HepG2 (cell line): ENCODE measurements around the gene CTNNBL1. TPM values are rescaled to one million over a fixed set of nuclear protein-coding genes. Genes with fewer than 3 reads are reported as not detected.

ENCODE experiments used
- BCL6 ChIP-seq: IDR thresholded peaks from 2 replicates; pipeline ENCODE4 v1.6.1; 2016; ENCODE audit warnings: missing genetic modification reagents, missing compliant biosample characterization
- DNMT1 ChIP-seq: sonication (generic); formaldehyde crosslinking; IDR thresholded peaks from 2 replicates; pipeline ENCODE4 v1.5.1; 2020; ENCODE audit warnings: mild to moderate bottlenecking, missing genetic modification reagents
- ETV6 ChIP-seq: sonication (generic); formaldehyde crosslinking; conservative IDR thresholded peaks from 2 replicates; pipeline ENCODE4 v1.4.0; 2020; ENCODE audit warnings: missing genetic modification reagents
- GATA4 ChIP-seq: sonication (generic); IDR thresholded peaks from 2 replicates; pipeline ENCODE4 v1.6.1; 2016; ENCODE audit warnings: antibody characterized with exemption, low read depth, borderline replicate concordance
- KDM5A ChIP-seq: fragments of 200-600 bp; sonication (generic); IDR thresholded peaks from 2 replicates; pipeline ENCODE4 v1.7.0; 2018; ENCODE audit warnings: antibody characterized with exemption, mild to moderate bottlenecking, low read length, borderline replicate concordance
- NPAS2 ChIP-seq: sonication (generic); formaldehyde crosslinking; IDR thresholded peaks from 2 replicates; pipeline ENCODE4 v1.8.0; 2022; ENCODE audit warnings: mild to moderate bottlenecking, missing genetic modification reagents, borderline replicate concordance
- PAWR ChIP-seq: sonication (generic); formaldehyde crosslinking; IDR thresholded peaks from 2 replicates; pipeline ENCODE4 v1.4.0; 2020; ENCODE audit warnings: missing genetic modification reagents, mild to moderate bottlenecking, borderline replicate concordance
- PCBP1 ChIP-seq: fragments of 200-400 bp; formaldehyde crosslinking; IDR thresholded peaks from 2 replicates; pipeline ENCODE4 v1.6.1; 2017; ENCODE audit warnings: mild to moderate bottlenecking, low read depth, low read length, borderline replicate concordance
- POLR2G ChIP-seq: fragments of 200-400 bp; formaldehyde crosslinking; IDR thresholded peaks from 2 replicates; pipeline ENCODE4 v1.6.1; 2018; ENCODE audit warnings: mild to moderate bottlenecking, low read depth, low read length, moderate library complexity
- SMAD1 ChIP-seq: sonication (generic); formaldehyde crosslinking; IDR thresholded peaks from 2 replicates; pipeline ENCODE4 v1.4.0; 2020; ENCODE audit warnings: missing genetic modification reagents, low read depth, mild to moderate bottlenecking, borderline replicate concordance
- SP5 ChIP-seq: IDR thresholded peaks from 2 replicates; pipeline ENCODE4 v1.6.1; 2016; ENCODE audit warnings: low read depth, borderline replicate concordance
- ZFAT ChIP-seq: sonication (generic); formaldehyde crosslinking; conservative IDR thresholded peaks from 2 replicates; pipeline ENCODE4 v1.8.1; 2023; ENCODE audit warnings: missing genetic modification reagents, inconsistent platforms
- ZKSCAN1 ChIP-seq: fragments of 150-350 bp; IDR thresholded peaks from 2 replicates; pipeline ENCODE4 v1.6.1; 2014; ENCODE audit warnings: low read length
- ZNF121 ChIP-seq: sonication (generic); formaldehyde crosslinking; IDR thresholded peaks from 2 replicates; pipeline ENCODE4 v1.5.0; 2020; ENCODE audit warnings: mild to moderate bottlenecking, missing genetic modification reagents
- ZNF17 ChIP-seq: sonication (generic); formaldehyde crosslinking; IDR thresholded peaks from 2 replicates; pipeline ENCODE4 v1.5.0; 2020; ENCODE audit warnings: mild to moderate bottlenecking, missing genetic modification reagents
- ZNF263 ChIP-seq: sonication (generic); formaldehyde crosslinking; IDR thresholded peaks from 2 replicates; pipeline ENCODE4 v1.4.0; 2020; ENCODE audit warnings: missing genetic modification reagents
- ZNF326 ChIP-seq: sonication (generic); formaldehyde crosslinking; IDR thresholded peaks from 2 replicates; pipeline ENCODE4 v1.4.0; 2020; ENCODE audit warnings: missing genetic modification reagents, borderline replicate concordance
- ZNF354B ChIP-seq: sonication (generic); formaldehyde crosslinking; IDR thresholded peaks from 2 replicates; pipeline ENCODE4 v1.8.0; 2022; ENCODE audit warnings: mild to moderate bottlenecking, missing genetic modification reagents
- ZNF543 ChIP-seq: sonication (generic); formaldehyde crosslinking; IDR thresholded peaks from 2 replicates; pipeline ENCODE4 v1.4.0; 2020; ENCODE audit warnings: mild to moderate bottlenecking, missing genetic modification reagents
- ZNF749 ChIP-seq: sonication (generic); formaldehyde crosslinking; IDR thresholded peaks from 2 replicates; pipeline ENCODE4 v1.8.0; 2022; ENCODE audit warnings: mild to moderate bottlenecking, missing genetic modification reagents, moderate library complexity, borderline replicate concordance
- ZSCAN30 ChIP-seq: sonication (generic); formaldehyde crosslinking; IDR thresholded peaks from 2 replicates; pipeline ENCODE4 v1.5.0; 2020; ENCODE audit warnings: mild to moderate bottlenecking, missing genetic modification reagents
- polyA plus RNA-seq, 8 experiments: library from polyadenylated mRNA; depleted of rRNA in 3 of 8; stranded (reverse) in 7 of 8; unstranded in 1 of 8; fragments of >200 nt; fragmentation: Illumina TruSeq in 4 of 8; extraction: Trizol in 4 of 8; gene quantifications; 2 replicates each; pipeline versions ENCODE4 v1.2.1 to v1.2.3, GENCODE V29; 2011 to 2016; ENCODE audit warnings: low read depth in 4 of 8, missing spikeins in 1 of 8, mixed read lengths in 1 of 8; ENCODE audit not compliant: insufficient read depth in 1 of 8
- total RNA-seq, 5 experiments: library from RNA; depleted of rRNA; stranded (reverse); fragments of >200 nt; fragmentation: Illumina TruSeq; extraction: Trizol; gene quantifications; 2 replicates each; pipeline ENCODE4 v1.2.3, GENCODE V29; 2016; ENCODE audit warnings: low read depth in 1 of 5
- TF ChIP-seq, protein P1 (sequence below): sonication (generic); formaldehyde crosslinking; IDR thresholded peaks from 2 replicates; pipeline ENCODE4 v1.5.1; 2020; ENCODE audit warnings: missing genetic modification reagents, mild to moderate bottlenecking, borderline replicate concordance
- TF ChIP-seq, protein P2 (sequence below): sonication (generic); formaldehyde crosslinking; IDR thresholded peaks from 2 replicates; pipeline ENCODE4 v1.5.0; 2020; ENCODE audit warnings: mild to moderate bottlenecking, missing genetic modification reagents
- TF ChIP-seq, protein P3 (sequence below): conservative IDR thresholded peaks from 2 replicates; pipeline ENCODE4 v1.6.1; 2018; ENCODE audit warnings: missing genetic modification reagents
- TF ChIP-seq, protein P4 (sequence below): sonication (generic); formaldehyde crosslinking; IDR thresholded peaks from 2 replicates; pipeline ENCODE4 v1.4.0; 2020; ENCODE audit warnings: mild to moderate bottlenecking, missing genetic modification reagents

Gene CTNNBL1
- total and polyA plus RNA-seq, 2 of the 13 experiments (the other 11 are each of a cell fraction or from before 2014, with no cell fraction given): 49.3 to 94.6 TPM

DNA sequence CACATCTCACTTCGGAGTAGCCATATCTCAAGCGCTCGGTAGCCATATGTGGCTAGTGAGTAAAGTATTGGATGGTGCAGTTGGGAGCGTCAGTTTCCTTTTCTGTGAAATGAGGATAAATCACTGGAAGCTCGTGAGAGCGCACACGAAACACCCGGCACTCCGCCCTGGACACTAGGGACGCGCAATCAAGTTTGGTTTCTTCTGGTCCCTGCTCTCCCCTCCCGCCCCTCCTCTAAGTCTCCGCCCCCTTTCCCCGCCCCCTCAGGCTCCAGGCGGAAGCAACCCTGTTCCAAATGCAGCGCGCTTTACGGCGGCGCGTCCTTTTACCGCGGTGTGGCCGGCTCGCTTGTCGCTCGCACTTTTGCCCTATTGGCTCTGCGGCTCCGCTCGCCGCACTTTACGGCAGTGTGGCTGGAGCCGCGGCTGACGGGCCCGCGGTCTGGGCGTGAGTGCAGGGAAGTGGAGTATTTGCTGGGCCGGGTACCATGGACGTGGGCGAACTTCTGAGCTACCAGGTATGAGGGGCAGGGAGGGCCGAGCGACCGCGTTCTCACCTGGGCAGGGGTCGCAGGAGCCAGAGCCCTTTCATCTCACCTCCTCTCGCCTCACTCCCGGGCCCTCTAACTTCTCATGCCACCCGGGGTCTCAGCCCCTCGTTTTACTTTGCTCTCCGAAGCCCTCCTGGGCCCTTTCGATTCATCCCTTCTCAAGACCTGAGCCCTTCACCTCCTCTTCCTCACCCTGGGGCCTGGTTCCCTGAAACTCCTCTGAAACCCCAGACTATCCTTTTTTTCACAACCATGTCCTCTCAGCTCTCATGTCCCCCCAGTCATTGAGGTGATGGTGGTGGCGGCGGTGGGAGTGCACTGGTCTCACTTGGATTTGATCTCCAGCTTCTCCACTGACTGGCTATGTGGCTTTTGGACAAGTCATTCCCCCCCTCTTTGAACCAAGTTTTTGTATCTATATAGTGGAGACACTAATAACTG is at the start of gene CTNNBL1 (continued):
- TF ChIP-seq GATA4: 0 out of 2 replicates have a peak, but pooled peaks have one; percentile 78
- TF ChIP-seq SP5 (CRISPR knock-in tag): peak; percentile 96
- peak; percentile 97 for TF ChIP-seq SMAD1
- TF ChIP-seq, protein P1, sequence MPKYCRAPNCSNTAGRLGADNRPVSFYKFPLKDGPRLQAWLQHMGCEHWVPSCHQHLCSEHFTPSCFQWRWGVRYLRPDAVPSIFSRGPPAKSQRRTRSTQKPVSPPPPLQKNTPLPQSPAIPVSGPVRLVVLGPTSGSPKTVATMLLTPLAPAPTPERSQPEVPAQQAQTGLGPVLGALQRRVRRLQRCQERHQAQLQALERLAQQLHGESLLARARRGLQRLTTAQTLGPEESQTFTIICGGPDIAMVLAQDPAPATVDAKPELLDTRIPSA: peak; percentile 52; the same call in 1 of the 2 replicates
- TF ChIP-seq KDM5A: peak; percentile 92
- TF ChIP-seq, protein P2, sequence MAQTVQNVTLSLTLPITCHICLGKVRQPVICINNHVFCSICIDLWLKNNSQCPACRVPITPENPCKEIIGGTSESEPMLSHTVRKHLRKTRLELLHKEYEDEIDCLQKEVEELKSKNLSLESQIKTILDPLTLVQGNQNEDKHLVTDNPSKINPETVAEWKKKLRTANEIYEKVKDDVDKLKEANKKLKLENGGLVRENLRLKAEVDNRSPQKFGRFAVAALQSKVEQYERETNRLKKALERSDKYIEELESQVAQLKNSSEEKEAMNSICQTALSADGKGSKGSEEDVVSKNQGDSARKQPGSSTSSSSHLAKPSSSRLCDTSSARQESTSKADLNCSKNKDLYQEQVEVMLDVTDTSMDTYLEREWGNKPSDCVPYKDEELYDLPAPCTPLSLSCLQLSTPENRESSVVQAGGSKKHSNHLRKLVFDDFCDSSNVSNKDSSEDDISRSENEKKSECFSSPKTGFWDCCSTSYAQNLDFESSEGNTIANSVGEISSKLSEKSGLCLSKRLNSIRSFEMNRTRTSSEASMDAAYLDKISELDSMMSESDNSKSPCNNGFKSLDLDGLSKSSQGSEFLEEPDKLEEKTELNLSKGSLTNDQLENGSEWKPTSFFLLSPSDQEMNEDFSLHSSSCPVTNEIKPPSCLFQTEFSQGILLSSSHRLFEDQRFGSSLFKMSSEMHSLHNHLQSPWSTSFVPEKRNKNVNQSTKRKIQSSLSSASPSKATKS (CRISPR knock-in tag): no peak
- peak; percentile 90; the same call in 1 of the 2 replicates for TF ChIP-seq DNMT1
- TF ChIP-seq ZNF749 (CRISPR knock-in tag): peak; percentile 38; the same call in 1 of the 2 replicates
- no peak for TF ChIP-seq ZNF17 (CRISPR knock-in tag)
- TF ChIP-seq ETV6 (CRISPR knock-in tag): 0 out of 2 replicates have a peak, but pooled peaks have one; percentile 81
- TF ChIP-seq ZNF543 (CRISPR knock-in tag): peak; percentile 82
- TF ChIP-seq, protein P3, sequence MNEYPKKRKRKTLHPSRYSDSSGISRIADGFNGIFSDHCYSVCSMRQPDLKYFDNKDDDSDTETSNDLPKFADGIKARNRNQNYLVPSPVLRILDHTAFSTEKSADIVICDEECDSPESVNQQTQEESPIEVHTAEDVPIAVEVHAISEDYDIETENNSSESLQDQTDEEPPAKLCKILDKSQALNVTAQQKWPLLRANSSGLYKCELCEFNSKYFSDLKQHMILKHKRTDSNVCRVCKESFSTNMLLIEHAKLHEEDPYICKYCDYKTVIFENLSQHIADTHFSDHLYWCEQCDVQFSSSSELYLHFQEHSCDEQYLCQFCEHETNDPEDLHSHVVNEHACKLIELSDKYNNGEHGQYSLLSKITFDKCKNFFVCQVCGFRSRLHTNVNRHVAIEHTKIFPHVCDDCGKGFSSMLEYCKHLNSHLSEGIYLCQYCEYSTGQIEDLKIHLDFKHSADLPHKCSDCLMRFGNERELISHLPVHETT (CRISPR knock-in tag): peak; percentile 74; the same call in 1 of the 2 replicates
- TF ChIP-seq NPAS2: no peak
- TF ChIP-seq, protein P4, sequence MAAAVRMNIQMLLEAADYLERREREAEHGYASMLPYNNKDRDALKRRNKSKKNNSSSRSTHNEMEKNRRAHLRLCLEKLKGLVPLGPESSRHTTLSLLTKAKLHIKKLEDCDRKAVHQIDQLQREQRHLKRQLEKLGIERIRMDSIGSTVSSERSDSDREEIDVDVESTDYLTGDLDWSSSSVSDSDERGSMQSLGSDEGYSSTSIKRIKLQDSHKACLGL (CRISPR knock-in tag): peak; percentile 92
- peak; percentile 77 for TF ChIP-seq ZNF121
- peak; percentile 94 for TF ChIP-seq PCBP1
- TF ChIP-seq POLR2G: peak; percentile 92
- peak; percentile 61; the same call in 1 of the 2 replicates for TF ChIP-seq ZFAT (CRISPR knock-in tag)
- TF ChIP-seq ZNF263: peak; percentile 65
- TF ChIP-seq PAWR (CRISPR knock-in tag): no peak
- TF ChIP-seq ZNF354B: no peak
- TF ChIP-seq ZSCAN30: no peak
- peak; percentile 72 for TF ChIP-seq BCL6
- TF ChIP-seq ZNF326 (CRISPR knock-in tag): 0 out of 2 replicates have a peak, but pooled peaks have one; percentile 49
- no peak for TF ChIP-seq ZKSCAN1
